Measurements from ENCODE around the gene CCDC59. TPM values are rescaled to one million over a fixed set of nuclear protein-coding genes. Genes with fewer than 3 reads are reported as not detected.

Gene CCDC59
- total RNA-seq, 1 experiment from 2014 or later, result 76.6 TPM

DNA sequence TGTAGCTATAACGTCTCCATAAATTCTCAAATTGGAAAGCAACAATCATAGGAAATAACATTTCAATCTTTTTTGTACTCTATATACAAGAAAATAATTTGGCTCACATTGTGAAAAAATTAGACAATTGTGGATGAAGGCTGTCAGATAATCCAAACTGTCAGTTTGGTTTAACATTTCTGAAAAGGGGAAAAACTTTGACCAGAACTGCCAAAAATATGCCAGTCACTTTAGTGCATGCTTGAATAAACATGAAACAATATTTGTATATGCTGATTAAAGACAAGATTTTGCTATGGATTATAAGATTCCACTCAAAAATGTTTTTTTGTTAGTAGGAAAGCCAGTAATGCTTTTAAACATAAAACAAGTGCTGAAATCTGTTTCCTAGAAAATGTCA lies 38.9 kb downstream of the CCDC59 start:
- H3K79me2 ChIP-seq (ENCODE audit: insufficient read depth, low read length), result no peaks in the 10 kb centered on the region
- no peak overlapping the region for H3K4me3 ChIP-seq (replicated peaks in 1 of 2; ENCODE audit: low read depth in 1 of 2, low read length in 2 of 2)
- no peaks in the 10 kb centered on the region for H4K20me1 ChIP-seq (ENCODE audit: insufficient read depth)
- RAD21 ChIA-PET (ENCODE audit: low non-redundant PET in 1 of 2, low total read pairs in 2 of 2, uncharacterized antibody in 2 of 2, unreplicated experiment in 2 of 2), result no interaction called here
- DNase-seq (ENCODE audit: low read depth, low spot score) (no peak), ATAC-seq (no peak)
- H3K27ac ChIP-seq (ENCODE audit: low read depth, low read length), result no peak overlapping the region
- H2AFZ ChIP-seq (ENCODE audit: low read depth, low read length, poor library complexity, severe bottlenecking), result no peak overlapping the region
- H3K4me1 ChIP-seq (ENCODE audit: control insufficient read depth in 1 of 2, insufficient read depth in 2 of 2, low read length in 2 of 2), result no peaks in the 10 kb centered on the region
- H3K36me3 ChIP-seq (ENCODE audit: control insufficient read depth in 1 of 2, insufficient read depth in 2 of 2, low read length in 2 of 2), result no peaks in the 10 kb centered on the region
- TF ChIP-seq, protein P1, sequence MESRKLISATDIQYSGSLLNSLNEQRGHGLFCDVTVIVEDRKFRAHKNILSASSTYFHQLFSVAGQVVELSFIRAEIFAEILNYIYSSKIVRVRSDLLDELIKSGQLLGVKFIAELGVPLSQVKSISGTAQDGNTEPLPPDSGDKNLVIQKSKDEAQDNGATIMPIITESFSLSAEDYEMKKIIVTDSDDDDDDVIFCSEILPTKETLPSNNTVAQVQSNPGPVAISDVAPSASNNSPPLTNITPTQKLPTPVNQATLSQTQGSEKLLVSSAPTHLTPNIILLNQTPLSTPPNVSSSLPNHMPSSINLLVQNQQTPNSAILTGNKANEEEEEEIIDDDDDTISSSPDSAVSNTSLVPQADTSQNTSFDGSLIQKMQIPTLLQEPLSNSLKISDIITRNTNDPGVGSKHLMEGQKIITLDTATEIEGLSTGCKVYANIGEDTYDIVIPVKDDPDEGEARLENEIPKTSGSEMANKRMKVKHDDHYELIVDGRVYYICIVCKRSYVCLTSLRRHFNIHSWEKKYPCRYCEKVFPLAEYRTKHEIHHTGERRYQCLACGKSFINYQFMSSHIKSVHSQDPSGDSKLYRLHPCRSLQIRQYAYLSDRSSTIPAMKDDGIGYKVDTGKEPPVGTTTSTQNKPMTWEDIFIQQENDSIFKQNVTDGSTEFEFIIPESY (IDR thresholded peaks at IDR 0.05; ENCODE audit: extremely low read depth, insufficient replicate concordance, low read length), result no peak
- no peak for TF ChIP-seq FOSL1 (IDR thresholded peaks at IDR 0.05; ENCODE audit: low read depth)
- TF ChIP-seq EZH2phosphoT487 (IDR thresholded peaks at IDR 0.05; ENCODE audit: borderline replicate concordance), result no peak
- TF ChIP-seq, protein P2, sequence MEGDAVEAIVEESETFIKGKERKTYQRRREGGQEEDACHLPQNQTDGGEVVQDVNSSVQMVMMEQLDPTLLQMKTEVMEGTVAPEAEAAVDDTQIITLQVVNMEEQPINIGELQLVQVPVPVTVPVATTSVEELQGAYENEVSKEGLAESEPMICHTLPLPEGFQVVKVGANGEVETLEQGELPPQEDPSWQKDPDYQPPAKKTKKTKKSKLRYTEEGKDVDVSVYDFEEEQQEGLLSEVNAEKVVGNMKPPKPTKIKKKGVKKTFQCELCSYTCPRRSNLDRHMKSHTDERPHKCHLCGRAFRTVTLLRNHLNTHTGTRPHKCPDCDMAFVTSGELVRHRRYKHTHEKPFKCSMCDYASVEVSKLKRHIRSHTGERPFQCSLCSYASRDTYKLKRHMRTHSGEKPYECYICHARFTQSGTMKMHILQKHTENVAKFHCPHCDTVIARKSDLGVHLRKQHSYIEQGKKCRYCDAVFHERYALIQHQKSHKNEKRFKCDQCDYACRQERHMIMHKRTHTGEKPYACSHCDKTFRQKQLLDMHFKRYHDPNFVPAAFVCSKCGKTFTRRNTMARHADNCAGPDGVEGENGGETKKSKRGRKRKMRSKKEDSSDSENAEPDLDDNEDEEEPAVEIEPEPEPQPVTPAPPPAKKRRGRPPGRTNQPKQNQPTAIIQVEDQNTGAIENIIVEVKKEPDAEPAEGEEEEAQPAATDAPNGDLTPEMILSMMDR (IDR thresholded peaks at IDR 0.05 in 2 of 3, conservative IDR thresholded peaks at IDR 0.05 in 1 of 3; ENCODE audit: borderline replicate concordance in 1 of 3, insufficient read depth in 1 of 3, low read depth in 2 of 3, low read length in 2 of 3), result no peak
- no peak for TF ChIP-seq SIN3A (IDR thresholded peaks at IDR 0.05; ENCODE audit: low read depth)
- TF ChIP-seq ZFX (IDR thresholded peaks at IDR 0.05), result no peak
- TF ChIP-seq CBX3 (IDR thresholded peaks at IDR 0.05; ENCODE audit: low read depth), result no peak
- no peak for TF ChIP-seq RAD21 (IDR thresholded peaks at IDR 0.05; ENCODE audit: low read depth)
- no peak for TF ChIP-seq CEBPB (IDR thresholded peaks at IDR 0.05; ENCODE audit: low read depth)
- CTCF ChIA-PET, result no interaction called here
- H3K9ac ChIP-seq (ENCODE audit: low read length), result no peak overlapping the region
- BruUV-seq (replicated peaks), result no TSS peak
- no peak overlapping the region for H3K4me2 ChIP-seq (ENCODE audit: low read length)
- intact Hi-C loops (cut with micrococcal nuclease), result no loop called here
- POLR2A ChIA-PET, result no interaction called here
- no peaks in the 10 kb centered on the region for H3K27me3 ChIP-seq (ENCODE audit: insufficient read depth, low read length)
- no peaks in the 10 kb centered on the region for H3K9me2 ChIP-seq (ENCODE audit: insufficient read depth)
- no peaks in the 10 kb centered on the region for H3K9me3 ChIP-seq (ENCODE audit: control insufficient read depth in 1 of 2, insufficient read depth in 1 of 2, low read depth in 1 of 2, low read length in 2 of 2)
